Endothelial cell of umbilical vein (primary cell): Measurements from ENCODE around the gene RNLS.

ENCODE experiments used
- CTCF ChIP-seq, 2 donors: IDR thresholded peaks; 1 replicate in 1 of 2; 2 replicates in 1 of 2; pipeline ENCODE4 v1.5.1; 2011; ENCODE audit warnings: low read length in 2 of 2, mild to moderate bottlenecking in 2 of 2, moderate library complexity in 2 of 2, control low read depth in 1 of 2, inconsistent platforms in 1 of 2, low read depth in 1 of 2; ENCODE audit not compliant: insufficient read depth in 1 of 2; ENCODE audit errors: extremely low read depth in 1 of 2
- EZH2 ChIP-seq: IDR thresholded peaks from 2 replicates; pipeline ENCODE4 v1.6.1; 2012; ENCODE audit warnings: borderline replicate concordance, low read depth, mild to moderate bottlenecking, moderate library complexity, low read length, inconsistent platforms; ENCODE audit not compliant: severe bottlenecking
- FOS ChIP-seq: IDR thresholded peaks from 2 replicates; pipeline ENCODE4 v1.6.1; 2011; ENCODE audit warnings: mild to moderate bottlenecking, low read length, moderate library complexity, borderline replicate concordance; ENCODE audit not compliant: insufficient read depth
- JUN ChIP-seq: IDR thresholded peaks from 2 replicates; pipeline ENCODE4 v1.6.1; 2011; ENCODE audit warnings: borderline replicate concordance, low read depth; ENCODE audit not compliant: insufficient read length, insufficient read depth
- MAX ChIP-seq: IDR thresholded peaks from 2 replicates; pipeline ENCODE4 v1.6.1; 2011; ENCODE audit not compliant: insufficient read depth, insufficient read length
- POLR2A ChIP-seq: IDR thresholded peaks from 2 replicates; pipeline ENCODE4 v1.6.1; 2012; ENCODE audit warnings: low read depth, mild to moderate bottlenecking, control low read depth, low read length
- POLR2AphosphoS5 ChIP-seq: IDR thresholded peaks from 2 replicates; pipeline ENCODE4 v1.6.1; 2012; ENCODE audit warnings: low read depth, mild to moderate bottlenecking, control low read depth, low read length, moderate library complexity; ENCODE audit not compliant: insufficient read depth

- TF ChIP-seq POLR2A (no peak), CTCF (IDR thresholded peaks at IDR 0.05; ENCODE audit: extremely low read depth in 1 of 2, insufficient read depth in 1 of 2, low read depth in 1 of 2, low read length in 2 of 2) (no peak), MAX (no peak), EZH2 (no peak), POLR2AphosphoS5 (no peak), JUN (no peak), FOS (no peak)
Observed at GRCh38 chr10:88246675-88247074, 336.4 kb downstream of the RNLS start.
